PFSK-1 (cell line): ENCODE data around the gene SNX8.

Experiments
- POLR2AphosphoS5 ChIP-seq: IDR thresholded peaks from 2 replicates; pipeline ENCODE4 v1.6.1; 2012; ENCODE audit warnings: low read depth, mild to moderate bottlenecking, control low read depth, low read length, moderate library complexity
- TAF1 ChIP-seq: IDR thresholded peaks from 2 replicates; pipeline ENCODE4 v1.6.1; 2012; ENCODE audit warnings: low read length, control low read depth, borderline replicate concordance; ENCODE audit not compliant: insufficient read depth
- TF ChIP-seq, protein P1 (sequence below), 2 experiments: IDR thresholded peaks; 2 replicates each; pipeline versions ENCODE4 v1.6.1 to v1.8.0; 2011 to 2012; ENCODE audit warnings: low read depth in 2 of 2, low read length in 2 of 2, control low read depth in 1 of 2, inconsistent platforms in 1 of 2, mild to moderate bottlenecking in 1 of 2, moderate library complexity in 1 of 2; ENCODE audit not compliant: insufficient read depth in 1 of 2

DNA sequence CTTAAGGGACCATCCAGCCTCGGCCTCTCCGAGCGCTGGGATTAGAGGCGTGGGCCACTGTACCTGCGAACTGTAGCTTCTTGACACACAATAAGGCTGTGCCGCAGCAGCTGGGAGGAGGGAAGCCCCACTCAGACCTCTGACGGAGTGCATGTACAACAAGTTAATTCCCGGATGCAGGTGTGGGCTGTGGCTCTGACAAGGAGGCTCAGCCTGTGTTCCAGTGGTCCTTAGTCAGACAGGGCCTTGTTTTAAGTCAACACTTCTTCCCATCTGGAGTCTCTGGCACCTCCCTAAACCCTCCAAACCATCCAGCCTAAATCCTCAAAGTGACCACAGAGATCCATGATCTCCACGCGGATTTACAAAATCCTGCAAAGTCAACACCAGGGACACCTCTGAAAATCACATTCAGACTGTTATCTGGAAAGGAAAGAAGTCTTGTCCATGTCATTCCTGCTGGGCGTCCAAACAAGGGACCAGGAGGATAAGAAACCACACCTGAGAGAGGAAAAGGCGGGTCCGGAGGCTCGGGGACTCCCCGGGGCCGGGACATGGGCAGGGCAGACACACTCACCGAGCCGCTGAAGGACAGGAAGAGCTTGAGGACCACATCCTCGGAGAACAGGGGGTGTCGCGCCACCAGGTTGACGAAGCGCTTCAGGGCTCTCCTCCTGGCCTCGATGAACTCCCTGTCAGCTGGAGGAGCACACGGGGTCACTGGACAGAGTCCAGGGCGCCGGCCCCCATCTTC, 42.8 kb downstream of the SNX8 start:
- TF ChIP-seq POLR2AphosphoS5 (no peak), TAF1 (no peak)
- TF ChIP-seq, protein P1, sequence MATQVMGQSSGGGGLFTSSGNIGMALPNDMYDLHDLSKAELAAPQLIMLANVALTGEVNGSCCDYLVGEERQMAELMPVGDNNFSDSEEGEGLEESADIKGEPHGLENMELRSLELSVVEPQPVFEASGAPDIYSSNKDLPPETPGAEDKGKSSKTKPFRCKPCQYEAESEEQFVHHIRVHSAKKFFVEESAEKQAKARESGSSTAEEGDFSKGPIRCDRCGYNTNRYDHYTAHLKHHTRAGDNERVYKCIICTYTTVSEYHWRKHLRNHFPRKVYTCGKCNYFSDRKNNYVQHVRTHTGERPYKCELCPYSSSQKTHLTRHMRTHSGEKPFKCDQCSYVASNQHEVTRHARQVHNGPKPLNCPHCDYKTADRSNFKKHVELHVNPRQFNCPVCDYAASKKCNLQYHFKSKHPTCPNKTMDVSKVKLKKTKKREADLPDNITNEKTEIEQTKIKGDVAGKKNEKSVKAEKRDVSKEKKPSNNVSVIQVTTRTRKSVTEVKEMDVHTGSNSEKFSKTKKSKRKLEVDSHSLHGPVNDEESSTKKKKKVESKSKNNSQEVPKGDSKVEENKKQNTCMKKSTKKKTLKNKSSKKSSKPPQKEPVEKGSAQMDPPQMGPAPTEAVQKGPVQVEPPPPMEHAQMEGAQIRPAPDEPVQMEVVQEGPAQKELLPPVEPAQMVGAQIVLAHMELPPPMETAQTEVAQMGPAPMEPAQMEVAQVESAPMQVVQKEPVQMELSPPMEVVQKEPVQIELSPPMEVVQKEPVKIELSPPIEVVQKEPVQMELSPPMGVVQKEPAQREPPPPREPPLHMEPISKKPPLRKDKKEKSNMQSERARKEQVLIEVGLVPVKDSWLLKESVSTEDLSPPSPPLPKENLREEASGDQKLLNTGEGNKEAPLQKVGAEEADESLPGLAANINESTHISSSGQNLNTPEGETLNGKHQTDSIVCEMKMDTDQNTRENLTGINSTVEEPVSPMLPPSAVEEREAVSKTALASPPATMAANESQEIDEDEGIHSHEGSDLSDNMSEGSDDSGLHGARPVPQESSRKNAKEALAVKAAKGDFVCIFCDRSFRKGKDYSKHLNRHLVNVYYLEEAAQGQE (IDR thresholded peaks at IDR 0.05; ENCODE audit: insufficient read depth in 1 of 2, low read depth in 2 of 2, low read length in 2 of 2), result no peak
